Stimulated activated CD8-positive, alpha-beta memory T cell treated with anti-CD3 and anti-CD28 coated beads, Interleukin-4, amount 100 ng/mL, for 48 hours (primary cell): ENCODE data around the gene SENP6.

ENCODE experiments used
- DNase-seq: peaks from one replicate; pipeline ENCODE4 v3.0.0-alpha.2; 2020

Gene SENP6

GRCh38 chr6:75748743-75749538 lies 147.3 kb downstream of the SENP6 start, which contains the start of gene MYO6:
Gene MYO6, plus strand, starts transcription at chr6:75749239. Its CDS starts 68,309 bp downstream, at chr6:75817548.
- DNase-seq, result peak; percentile 51

GRCh38 chr6:75751443-75751842 lies 149.8 kb downstream of the SENP6 start:
- no peak for DNase-seq

- no peak for DNase-seq
Measured at GRCh38 chr6:75752365-75752764, 150.7 kb downstream of the SENP6 start.

GRCh38 chr6:75755704-75756103 lies 154.0 kb downstream of the SENP6 start:
- DNase-seq, result no peak

- DNase-seq, result no peak
Measured at GRCh38 chr6:75757295-75757694, 155.6 kb downstream of the SENP6 start.

GRCh38 chr6:75758061-75758460 lies 156.4 kb downstream of the SENP6 start:
- DNase-seq, result no peak

GRCh38 chr6:75759207-75759606 lies 157.5 kb downstream of the SENP6 start:
- no peak for DNase-seq

- DNase-seq, result no peak
Measured at GRCh38 chr6:75760320-75760719, 158.6 kb downstream of the SENP6 start.

- DNase-seq, result no peak
Measured at GRCh38 chr6:75761489-75761888, 159.8 kb downstream of the SENP6 start.

- DNase-seq, result no peak
Measured at GRCh38 chr6:75762063-75762462, 160.4 kb downstream of the SENP6 start.

GRCh38 chr6:75766387-75766786 lies 164.7 kb downstream of the SENP6 start:
- DNase-seq, result no peak
